ENCODE data around the gene LDHAL6A.

The LDHAL6A gene

GRCh38 chr11:18491924-18492323 lies 36.3 kb downstream of the LDHAL6A start:
- DNase-seq, result no peak

GRCh38 chr11:18492888-18493287 lies 37.2 kb downstream of the LDHAL6A start:
- DNase-seq, result no peak

GRCh38 chr11:18493310-18493709 lies 37.7 kb downstream of the LDHAL6A start:
- no peak for DNase-seq

GRCh38 chr11:18495271-18495670 lies 39.6 kb downstream of the LDHAL6A start:
- no peak for DNase-seq

GRCh38 chr11:18495703-18496102 lies 40.0 kb downstream of the LDHAL6A start:
- DNase-seq, result no peak

GRCh38 chr11:18498039-18498438 lies 42.4 kb downstream of the LDHAL6A start:
- DNase-seq, result no peak

- DNase-seq, result no peak
Observed at GRCh38 chr11:18501629-18502028, 46.0 kb downstream of the LDHAL6A start.

- DNase-seq, result no peak
Observed at GRCh38 chr11:18502352-18502751, 46.7 kb downstream of the LDHAL6A start.

- no peak for DNase-seq
Observed at GRCh38 chr11:18521122-18521521, 65.5 kb downstream of the LDHAL6A start.

- no peak for DNase-seq
Observed at GRCh38 chr11:18522388-18522787, 66.7 kb downstream of the LDHAL6A start.

- DNase-seq, result no peak
Observed at GRCh38 chr11:18523084-18523483, 67.4 kb downstream of the LDHAL6A start.

- no peak for DNase-seq
Observed at GRCh38 chr11:18524248-18524647, 68.6 kb downstream of the LDHAL6A start.

- DNase-seq, result no peak
Observed at GRCh38 chr11:18526130-18526520, 70.5 kb downstream of the LDHAL6A start.

GRCh38 chr11:18526521-18527296 lies 71.1 kb downstream of the LDHAL6A start, which contains the start of gene TSG101:
Gene TSG101, minus strand, starts transcription at chr11:18526942. Its CDS starts 126 bp downstream, at chr11:18526816.
- peak; percentile 80 to 89 (median 84) for DNase-seq

GRCh38 chr11:18527512-18527911 lies 71.9 kb downstream of the LDHAL6A start:
- no peak for DNase-seq

All from activated CD4-positive, CD25-positive, alpha-beta regulatory T cell (primary cell).